MCF 10A (cell line): ENCODE data around the gene EIF5B. TPM values are rescaled to one million over a fixed set of nuclear protein-coding genes. Genes with fewer than 3 reads are reported as not detected.

Experiments
- BruUV-seq: library from RNA; stranded (reverse); fragments of 400-500 nt; replicated peaks from 2 replicates; lab custom pipeline; 2021; lab: Mats Ljungman, UMichigan
- CTCF ChIA-PET: fragments of 300-600 bp; sonication (Branson Sonifier 250); formaldehyde crosslinking; extraction: SDS; loops from one replicate; lab custom pipeline; 2021; ENCODE audit warnings: antibody characterized with exemption, inconsistent platforms; lab: Yijun Ruan, JAX
- POLR2A ChIA-PET: fragments of 300-600, 350-650 bp; sonication (Branson Sonifier 250); formaldehyde crosslinking; extraction: SDS; loops from one replicate; lab custom pipeline; 2020; ENCODE audit warnings: antibody characterized with exemption, inconsistent platforms; lab: Yijun Ruan, JAX
- DNase-seq: peaks from one replicate; pipeline ENCODE4 v3.0.0-alpha.2; 2018; ENCODE audit not compliant: unreplicated experiment
- H3K27ac Mint-ChIP-seq: one replicate; pipeline ENCODE4 v1.8.0; 2022; ENCODE audit warnings: mild to moderate bottlenecking, low read depth, mixed read lengths; ENCODE audit not compliant: unreplicated experiment
- H3K27me3 Mint-ChIP-seq: one replicate; pipeline ENCODE4 v1.8.0; 2022; ENCODE audit warnings: mixed read lengths; ENCODE audit not compliant: insufficient read depth, unreplicated experiment
- H3K36me3 Mint-ChIP-seq: one replicate; pipeline ENCODE4 v1.8.0; 2022; ENCODE audit warnings: mild to moderate bottlenecking, moderate library complexity, mixed read lengths; ENCODE audit not compliant: insufficient read depth, unreplicated experiment
- H3K4me1 Mint-ChIP-seq: one replicate; pipeline ENCODE4 v1.8.0; 2022; ENCODE audit warnings: mixed read lengths; ENCODE audit not compliant: insufficient read depth, unreplicated experiment
- H3K4me3 Mint-ChIP-seq: one replicate; pipeline ENCODE4 v1.8.0; 2022; ENCODE audit warnings: mild to moderate bottlenecking, moderate library complexity, mixed read lengths; ENCODE audit not compliant: unreplicated experiment
- H3K9me3 Mint-ChIP-seq: one replicate; pipeline ENCODE4 v1.8.0; 2022; ENCODE audit warnings: mixed read lengths; ENCODE audit not compliant: unreplicated experiment
- CTCF ChIP-seq: fragments of 200-600 bp; IDR thresholded peaks from one replicate; pipeline ENCODE4 v1.8.0; 2022; ENCODE audit warnings: antibody characterized with exemption, mild to moderate bottlenecking; ENCODE audit not compliant: unreplicated experiment
- intact Hi-C: fragments of 100-400 bp; cut with micrococcal nuclease; formaldehyde crosslinking; loops from 2 replicates; pipeline ENCODE4 v1.14.1; 2022
- total RNA-seq: library from RNA; stranded (reverse); gene quantifications from 2 replicates; pipeline ENCODE4 v1.2.3, GENCODE V29; 2022

EIF5B gene
- total RNA-seq, 1 experiment from 2014 or later = 55.5 TPM

- CTCF ChIA-PET = interaction anchor here (0.7 kb wide), 1 partner anchor 30 kb away, joined by 4 read pairs; no protein-coding TSS in a partner anchor
- Mint-ChIP-seq H3K36me3 (peaks cover 72% of the 10 kb centered on the region), H3K27ac (no peak overlapping the region), H3K27me3 (no peaks in the 10 kb centered on the region), H3K9me3 (no peaks in the 10 kb centered on the region), H3K4me1 (no peaks in the 10 kb centered on the region), H3K4me3 (no peak overlapping the region)
- intact Hi-C loops = no loop called here
- TF ChIP-seq CTCF = no peak
- no peak for DNase-seq
- POLR2A ChIA-PET = interaction anchor here (1.0 to 1.2 kb wide), 3 partner anchors 11 to 26 kb away, joined by 3 to 4 read pairs (median 3); no protein-coding TSS in a partner anchor
- BruUV-seq = no TSS peak
Observed at GRCh38 chr2:99382143-99382542, 45.0 kb downstream of the EIF5B start.

- no peak for DNase-seq
- intact Hi-C loops = no loop called here
- CTCF ChIA-PET = no interaction called here
- POLR2A ChIA-PET = no interaction called here
- no peak overlapping the region for H3K27ac Mint-ChIP-seq
- TF ChIP-seq CTCF = no peak
- H3K9me3 Mint-ChIP-seq = no peaks in the 10 kb centered on the region
- H3K4me1 Mint-ChIP-seq = no peaks in the 10 kb centered on the region
- no TSS peak for BruUV-seq
- no peaks in the 10 kb centered on the region for H3K27me3 Mint-ChIP-seq
- H3K36me3 Mint-ChIP-seq = peaks cover 51% of the 10 kb centered on the region
- no peak overlapping the region for H3K4me3 Mint-ChIP-seq
Observed at GRCh38 chr2:99386011-99386410, 48.8 kb downstream of the EIF5B start.

- no peaks in the 10 kb centered on the region for H3K4me1 Mint-ChIP-seq
- POLR2A ChIA-PET = interaction anchor here (0.7 to 1.2 kb wide), 2 partner anchors 16 to 50 kb away, joined by 3 to 4 read pairs; no protein-coding TSS in a partner anchor
- H3K36me3 Mint-ChIP-seq = peaks cover 63% of the 10 kb centered on the region
Observed at GRCh38 chr2:99388892-99389291, 51.7 kb downstream of the EIF5B start.

GRCh38 chr2:99389371-99389770 lies 52.2 kb downstream of the EIF5B start:
- POLR2A ChIA-PET = interaction anchor here (1.2 kb wide), 1 partner anchor 15 kb away, joined by 3 read pairs; no protein-coding TSS in a partner anchor
- Mint-ChIP-seq H3K36me3 (peaks cover 63% of the 10 kb centered on the region), H3K4me1 (no peaks in the 10 kb centered on the region), H3K27me3 (no peaks in the 10 kb centered on the region), H3K9me3 (no peaks in the 10 kb centered on the region), H3K27ac (no peak overlapping the region), H3K4me3 (no peak overlapping the region)
- CTCF ChIA-PET = interaction anchor here (0.6 kb wide), 1 partner anchor 429 kb away, joined by 3 read pairs; no protein-coding TSS in a partner anchor
- TF ChIP-seq CTCF = no peak
- intact Hi-C loops = no loop called here
- no peak for DNase-seq
- BruUV-seq = no TSS peak

More at GRCh38 chr2:99388892-99389291, 51.7 kb downstream of the EIF5B start:
- CTCF ChIA-PET = no interaction called here
- no TSS peak for BruUV-seq
- DNase-seq = no peak
- Mint-ChIP-seq H3K4me3 (no peak overlapping the region), H3K27me3 (no peaks in the 10 kb centered on the region), H3K9me3 (no peaks in the 10 kb centered on the region), H3K27ac (no peak overlapping the region)
- intact Hi-C loops = no loop called here
- no peak for TF ChIP-seq CTCF
